ENCODE measurements around the gene ABHD14A.

Gene ABHD14A

DNA sequence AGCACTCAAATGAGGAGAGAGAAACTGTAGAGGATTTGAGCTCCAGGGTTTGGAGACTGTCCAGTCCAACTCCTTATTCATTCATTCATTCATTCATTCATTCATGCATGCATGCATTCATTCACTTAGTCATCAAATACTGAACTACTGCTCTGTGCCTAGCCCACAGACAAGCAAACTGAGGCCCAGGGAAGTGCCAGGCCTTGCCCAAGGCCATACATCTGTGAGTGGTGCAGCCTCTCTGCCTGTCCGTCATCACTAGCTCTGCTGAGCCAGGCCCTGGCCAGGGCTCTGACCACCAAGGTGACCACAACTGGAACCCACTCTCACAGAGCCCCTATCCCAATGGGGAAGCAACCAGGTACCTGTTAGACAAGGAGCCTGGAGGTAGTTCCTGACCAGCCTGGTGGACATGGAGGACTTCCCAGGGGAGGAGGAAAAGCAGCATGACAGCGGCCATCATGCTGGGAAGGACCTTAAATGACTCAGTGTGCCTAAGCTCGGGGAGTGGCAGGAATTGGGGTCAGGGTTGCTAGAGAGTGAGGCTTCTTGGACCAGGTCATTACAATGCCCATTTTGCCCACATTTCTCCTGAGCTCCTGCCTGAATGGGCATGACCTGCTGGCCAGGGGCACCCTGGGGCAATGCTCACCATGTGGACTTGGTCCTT lies 48.4 kb downstream of the ABHD14A start:
- H3K4me3 ChIP-seq (ENCODE audit: control insufficient read depth, low read depth, low read length): no peak overlapping the region
- no peak for DNase-seq (ENCODE audit: low read depth)
- TF ChIP-seq, protein P1, sequence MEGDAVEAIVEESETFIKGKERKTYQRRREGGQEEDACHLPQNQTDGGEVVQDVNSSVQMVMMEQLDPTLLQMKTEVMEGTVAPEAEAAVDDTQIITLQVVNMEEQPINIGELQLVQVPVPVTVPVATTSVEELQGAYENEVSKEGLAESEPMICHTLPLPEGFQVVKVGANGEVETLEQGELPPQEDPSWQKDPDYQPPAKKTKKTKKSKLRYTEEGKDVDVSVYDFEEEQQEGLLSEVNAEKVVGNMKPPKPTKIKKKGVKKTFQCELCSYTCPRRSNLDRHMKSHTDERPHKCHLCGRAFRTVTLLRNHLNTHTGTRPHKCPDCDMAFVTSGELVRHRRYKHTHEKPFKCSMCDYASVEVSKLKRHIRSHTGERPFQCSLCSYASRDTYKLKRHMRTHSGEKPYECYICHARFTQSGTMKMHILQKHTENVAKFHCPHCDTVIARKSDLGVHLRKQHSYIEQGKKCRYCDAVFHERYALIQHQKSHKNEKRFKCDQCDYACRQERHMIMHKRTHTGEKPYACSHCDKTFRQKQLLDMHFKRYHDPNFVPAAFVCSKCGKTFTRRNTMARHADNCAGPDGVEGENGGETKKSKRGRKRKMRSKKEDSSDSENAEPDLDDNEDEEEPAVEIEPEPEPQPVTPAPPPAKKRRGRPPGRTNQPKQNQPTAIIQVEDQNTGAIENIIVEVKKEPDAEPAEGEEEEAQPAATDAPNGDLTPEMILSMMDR (conservative IDR thresholded peaks at IDR 0.05; ENCODE audit: control insufficient read depth, insufficient read depth, low read depth, low read length): no peak

DNA sequence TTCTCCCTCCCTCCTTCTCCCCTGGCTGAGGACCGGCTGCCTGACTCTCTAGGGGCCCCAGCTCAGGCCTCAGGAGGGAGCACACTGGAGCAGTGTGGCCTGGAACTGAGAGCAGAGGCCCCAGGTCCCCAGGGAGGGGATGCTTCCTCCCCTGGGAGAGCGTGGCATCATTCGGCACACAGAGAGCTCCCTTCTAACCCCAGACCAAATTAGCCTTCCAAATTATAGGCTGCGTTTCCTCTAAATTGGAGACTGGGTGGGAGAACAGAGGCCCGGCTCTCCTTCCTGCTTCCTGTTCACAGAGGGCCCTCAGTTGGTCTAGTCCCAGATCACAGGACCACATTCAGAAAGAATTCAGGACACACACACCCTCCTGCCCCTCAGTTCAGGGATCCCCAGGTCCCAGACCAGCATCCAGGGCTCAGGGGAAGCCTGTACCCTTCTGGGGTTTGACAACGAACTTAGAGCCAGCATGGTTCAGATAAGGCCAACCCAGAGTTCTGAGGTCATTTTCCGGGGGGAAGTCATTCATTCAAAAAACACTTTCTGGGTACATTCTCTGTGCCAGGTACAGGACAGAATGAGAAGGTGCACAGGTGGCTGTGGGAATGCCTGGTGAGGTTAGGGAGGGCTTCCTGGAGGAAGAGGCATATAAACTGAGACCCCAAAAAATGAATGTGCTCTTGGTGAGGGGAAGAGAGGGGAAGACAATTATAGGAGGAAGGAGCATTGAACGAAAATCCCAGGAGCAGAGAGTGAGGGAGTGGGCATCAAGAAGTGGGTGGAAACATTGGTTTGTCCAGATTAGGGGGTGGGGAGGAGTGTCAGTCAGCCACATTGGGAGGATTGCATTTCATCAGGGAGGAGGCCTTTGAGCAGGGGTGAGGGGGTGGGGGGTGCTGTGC lies 49.2 kb downstream of the ABHD14A start:
- TF ChIP-seq, protein P1 (conservative IDR thresholded peaks at IDR 0.05; ENCODE audit: control insufficient read depth, insufficient read depth, low read depth, low read length): no peak
- H3K4me3 ChIP-seq (ENCODE audit: control insufficient read depth, low read depth, low read length): no peak overlapping the region

DNA sequence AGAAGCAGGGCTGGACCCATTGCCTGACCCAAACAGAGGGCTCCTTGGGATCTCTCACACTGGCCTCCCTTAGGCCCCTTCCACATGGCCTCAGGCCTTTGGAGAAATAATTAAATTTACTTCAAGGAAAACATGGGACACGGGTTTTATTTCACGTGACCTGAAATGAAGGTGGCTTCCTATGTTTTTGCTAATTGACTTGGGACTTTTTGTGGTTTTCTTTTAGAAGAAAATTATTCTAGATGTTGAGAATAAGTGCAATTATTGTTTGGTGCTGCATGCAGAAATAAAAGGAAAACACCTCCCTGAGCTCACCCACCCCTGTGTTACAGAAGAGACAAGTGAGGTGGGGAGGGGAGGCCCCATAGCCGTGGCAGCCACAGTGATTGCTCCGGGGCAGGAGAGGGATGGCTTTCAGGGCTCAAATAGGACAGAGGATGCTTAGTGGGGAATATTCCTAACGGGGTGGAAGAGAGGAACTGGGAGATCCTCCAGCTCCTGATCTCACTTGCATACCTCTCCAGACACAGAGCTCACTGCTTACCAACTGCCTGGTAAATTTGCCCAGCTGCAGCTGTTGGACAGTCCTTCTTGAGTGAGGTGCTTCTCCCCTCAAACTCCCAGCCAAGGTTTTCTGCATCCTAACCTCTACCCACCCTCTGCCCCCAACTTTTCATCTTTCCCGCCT lies 50.0 kb downstream of the ABHD14A start:
- no peak overlapping the region for H3K4me3 ChIP-seq (ENCODE audit: control insufficient read depth, low read depth, low read length)
- TF ChIP-seq, protein P1 (conservative IDR thresholded peaks at IDR 0.05; ENCODE audit: control insufficient read depth, insufficient read depth, low read depth, low read length): no peak
- no peak for DNase-seq (ENCODE audit: low read depth)

More for the DNA sequence above, 49.2 kb downstream of the ABHD14A start:
- DNase-seq (ENCODE audit: low read depth): no peak

DNA sequence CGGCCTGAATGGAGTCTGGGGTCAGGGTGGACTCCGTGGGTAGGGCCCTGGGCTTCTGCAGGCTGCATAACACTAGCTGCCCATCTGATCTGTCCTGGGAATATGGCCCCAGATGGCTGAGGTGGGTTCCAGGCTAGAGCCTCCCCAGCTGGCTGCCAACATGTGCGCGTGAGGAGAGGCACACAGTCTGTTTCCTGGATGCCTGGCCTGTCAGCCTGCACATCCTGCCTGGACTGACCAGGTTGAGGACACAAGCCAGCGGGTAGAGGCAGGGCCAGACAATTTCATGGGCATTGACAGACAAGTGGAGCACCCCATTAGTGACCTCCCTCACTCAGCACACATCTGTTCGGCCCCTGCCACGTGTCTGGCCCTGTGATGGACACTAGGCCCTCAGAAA lies 50.6 kb downstream of the ABHD14A start:
- no peak overlapping the region for H3K4me3 ChIP-seq (ENCODE audit: control insufficient read depth, low read depth, low read length)
- no peak for DNase-seq (ENCODE audit: low read depth)
- TF ChIP-seq, protein P1 (conservative IDR thresholded peaks at IDR 0.05; ENCODE audit: control insufficient read depth, insufficient read depth, low read depth, low read length): no peak

DNA sequence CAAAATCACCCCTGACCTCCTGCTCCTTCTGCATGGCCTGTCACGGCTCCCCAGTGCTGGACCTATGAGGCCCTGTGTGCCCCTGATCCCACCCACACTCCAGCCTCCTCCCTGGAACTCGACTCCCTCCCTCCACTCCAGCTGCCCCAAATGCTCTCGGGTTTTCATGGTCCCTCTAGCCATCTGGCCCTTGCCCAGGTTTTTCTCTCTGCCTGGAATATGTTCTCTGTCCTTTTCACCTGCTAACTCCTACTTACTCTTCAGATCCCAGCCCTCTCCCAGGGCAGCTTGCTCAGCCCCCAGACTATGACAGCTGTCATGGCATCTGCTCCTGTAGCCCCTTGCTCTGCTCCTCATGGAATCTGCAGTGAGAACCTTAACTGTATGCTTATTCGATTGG lies 51.2 kb downstream of the ABHD14A start:
- TF ChIP-seq, protein P1 (conservative IDR thresholded peaks at IDR 0.05; ENCODE audit: control insufficient read depth, insufficient read depth, low read depth, low read length): no peak
- DNase-seq (ENCODE audit: low read depth): no peak
- no peak overlapping the region for H3K4me3 ChIP-seq (ENCODE audit: control insufficient read depth, low read depth, low read length)

DNA sequence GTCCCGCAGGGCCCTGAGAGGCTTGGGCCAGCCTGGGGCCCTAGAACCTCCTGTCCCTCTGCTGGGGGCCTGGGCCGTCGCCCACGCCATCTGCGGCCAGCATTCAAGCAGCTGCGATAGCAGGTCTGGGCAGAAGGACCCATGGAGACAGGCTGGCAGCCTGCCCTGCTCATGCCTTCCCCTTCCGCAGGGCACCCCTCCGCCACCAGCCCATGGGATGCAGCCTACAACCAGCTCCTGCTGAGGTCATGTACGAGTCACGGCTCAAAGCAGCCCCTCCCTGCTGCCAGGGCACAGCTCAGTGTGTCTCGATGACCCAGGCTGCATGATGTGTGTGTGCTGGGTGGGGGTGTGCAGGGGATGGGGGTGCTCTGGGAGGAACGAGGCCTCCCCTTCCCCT lies 53.7 kb downstream of the ABHD14A start:
- no peak overlapping the region for H3K4me3 ChIP-seq (ENCODE audit: control insufficient read depth, low read depth, low read length)
- TF ChIP-seq, protein P1 (conservative IDR thresholded peaks at IDR 0.05; ENCODE audit: control insufficient read depth, insufficient read depth, low read depth, low read length): no peak
- peak; percentile 21 for DNase-seq (ENCODE audit: low read depth)
